GM23248 (cell line): ENCODE results near the gene CCDC69. TPM values are rescaled to one million over a fixed set of nuclear protein-coding genes. Genes with fewer than 3 reads are reported as not detected.

ENCODE experiments used
- DNase-seq: peaks from one replicate; pipeline ENCODE4 v3.0.0-alpha.2; 2015
- H2AFZ ChIP-seq: fragments of 200-600 bp; sonication (generic); 2 replicates; pipeline ENCODE4 v1.6.1; 2016; ENCODE audit warnings: antibody characterized with exemption
- H3F3A ChIP-seq: fragments of 200-600 bp; sonication (generic); 2 replicates; pipeline ENCODE4 v1.6.1; 2016; ENCODE audit warnings: mild to moderate bottlenecking, antibody characterized with exemption, mixed run types; ENCODE audit not compliant: insufficient read depth
- H3K27ac ChIP-seq: fragments of 200-600 bp; sonication (generic); 2 replicates; pipeline ENCODE4 v1.5.1; 2016; ENCODE audit warnings: mild to moderate bottlenecking
- H3K27me3 ChIP-seq: fragments of 200-600 bp; sonication (generic); replicated peaks from 2 replicates; pipeline ENCODE4 v1.6.1; 2016; ENCODE audit warnings: mild to moderate bottlenecking; ENCODE audit not compliant: insufficient read depth
- H3K36me3 ChIP-seq: fragments of 200-600 bp; sonication (generic); 2 replicates; pipeline ENCODE4 v1.6.1; 2016; ENCODE audit warnings: low read depth, mild to moderate bottlenecking
- H3K4me1 ChIP-seq: fragments of 200-600 bp; sonication (generic); 2 replicates; pipeline ENCODE4 v1.6.1; 2016; ENCODE audit warnings: mild to moderate bottlenecking; ENCODE audit not compliant: insufficient read depth
- H3K4me2 ChIP-seq: fragments of 200-600 bp; sonication (generic); one replicate; pipeline ENCODE4 v1.6.1; 2016; ENCODE audit warnings: mild to moderate bottlenecking; ENCODE audit not compliant: unreplicated experiment
- H3K4me3 ChIP-seq: fragments of 200-600 bp; sonication (generic); 2 replicates; pipeline ENCODE4 v1.5.1; 2016; ENCODE audit warnings: mild to moderate bottlenecking
- H3K79me2 ChIP-seq: fragments of 200-600 bp; sonication (generic); 2 replicates; pipeline ENCODE4 v1.6.1; 2016; ENCODE audit warnings: mild to moderate bottlenecking; ENCODE audit not compliant: insufficient read depth
- H3K9ac ChIP-seq: fragments of 200-600 bp; sonication (generic); 2 replicates; pipeline ENCODE4 v1.6.1; 2016; ENCODE audit warnings: mild to moderate bottlenecking
- H3K9me2 ChIP-seq: fragments of 200-600 bp; sonication (generic); 2 replicates; pipeline ENCODE4 v1.6.1; 2016; ENCODE audit warnings: mixed run types, mild to moderate bottlenecking, moderate library complexity; ENCODE audit not compliant: insufficient read depth
- H3K9me3 ChIP-seq: fragments of 200-600 bp; sonication (generic); one replicate; pipeline ENCODE4 v1.6.1; 2017; ENCODE audit warnings: low read depth
- H4K20me1 ChIP-seq: fragments of 200-600 bp; sonication (generic); 2 replicates; pipeline ENCODE4 v1.6.0; 2016; ENCODE audit not compliant: insufficient read depth
- EZH2 ChIP-seq: fragments of 200-600 bp; sonication (generic); IDR thresholded peaks from 2 replicates; pipeline ENCODE4 v1.6.1; 2018; ENCODE audit warnings: antibody characterized with exemption, mild to moderate bottlenecking; ENCODE audit not compliant: insufficient read depth, poor library complexity, severe bottlenecking
- EZH2phosphoT487 ChIP-seq: fragments of 200-600 bp; sonication (generic); IDR thresholded peaks from 2 replicates; pipeline ENCODE4 v1.6.1; 2018; ENCODE audit warnings: antibody characterized with exemption, moderate library complexity, mild to moderate bottlenecking, low read depth; ENCODE audit not compliant: insufficient read depth
- WGBS, 2 experiments: methylation state at CpG; one replicate each; pipeline ENCODE4 v1.1.6; 2015 to 2017; ENCODE audit warnings: low lambda C conversion rate in 2 of 2, low coverage in 1 of 2; ENCODE audit errors: missing lambda C conversion rate in 2 of 2; 5-methylcytosine and 5-hydroxymethylcytosine counted together
- in situ Hi-C: fragments of 300-500 bp; cut with MboI; formaldehyde crosslinking; loops from 2 replicates; pipeline ENCODE4 v1.15.0; 2020
- polyA plus RNA-seq: library from polyadenylated mRNA; unstranded; fragments of >200 nt; fragmentation: Nextera tagmentation; extraction: Ambion mirVana; gene quantifications from 2 replicates; pipeline ENCODE4 v1.2.1, GENCODE V29; 2016
- total RNA-seq: library from RNA; depleted of rRNA; stranded (reverse); fragments of >200 nt; shearing (Covaris generic); gene quantifications from 2 replicates; pipeline ENCODE4 v1.2.3, GENCODE V29; 2014

The CCDC69 gene
- total and polyA plus RNA-seq, 2 experiments from 2014 or later: 0.54 to 0.56 TPM

DNA sequence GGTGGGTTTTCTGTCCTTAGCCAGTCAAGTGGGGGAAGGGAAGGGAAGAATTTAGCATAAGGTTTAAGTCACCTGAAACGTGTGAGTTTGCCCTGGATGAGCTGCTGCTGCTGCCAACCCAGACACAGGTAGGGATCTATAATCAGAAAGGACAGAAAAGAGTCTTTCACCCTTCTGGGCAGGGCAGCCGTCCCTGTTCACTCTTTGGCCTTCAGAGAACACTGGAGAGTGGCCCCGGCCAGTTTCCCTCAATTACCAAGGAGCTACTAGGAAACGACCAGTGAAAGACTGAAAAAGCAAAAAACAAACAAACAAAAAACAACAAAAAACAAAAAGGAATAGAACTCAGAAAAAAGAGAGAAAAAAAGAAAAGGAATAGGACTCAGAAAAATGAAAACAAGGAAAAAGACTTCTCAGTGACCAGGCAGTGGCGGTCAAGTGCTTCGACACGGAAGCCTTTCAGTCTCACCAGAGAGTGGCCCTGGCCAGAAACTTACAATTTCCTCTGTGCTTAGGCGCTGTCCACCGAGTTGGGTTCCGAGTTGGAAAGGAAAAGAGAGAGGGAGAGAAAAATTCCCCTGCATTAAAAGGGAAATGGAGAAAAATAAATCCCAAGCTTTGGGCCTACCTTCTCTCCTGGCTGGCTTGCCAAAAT, 26.6 kb upstream of the CCDC69 start:
- no peak overlapping the region for H2AFZ ChIP-seq
- no peaks in the 10 kb centered on the region for H3K9me3 ChIP-seq
- DNase-seq: no peak
- H3K4me1 ChIP-seq: peaks cover 4% of the 10 kb centered on the region; the same call in 1 of the 2 replicates
- H3K9ac ChIP-seq: no peak overlapping the region
- 81 to 86% methylated on average over 10 of the region's 10 CpGs for WGBS, 2 experiments
- no peak overlapping the region for H3K27ac ChIP-seq
- peaks cover 10% of the 10 kb centered on the region; the same call in 1 of the 2 replicates for H3K79me2 ChIP-seq
- in situ Hi-C loops: no loop called here
- H3K4me2 ChIP-seq: no peak overlapping the region
- 0 out of 2 replicates have a peak, but pooled peaks cover 6% of the 10 kb centered on the region for H3K27me3 ChIP-seq
- H3F3A ChIP-seq: no peaks in the 10 kb centered on the region
- TF ChIP-seq EZH2 (no peak), EZH2phosphoT487 (no peak)
- no peak overlapping the region for H3K4me3 ChIP-seq
- H4K20me1 ChIP-seq: no peaks in the 10 kb centered on the region
- no peaks in the 10 kb centered on the region for H3K9me2 ChIP-seq
- no peaks in the 10 kb centered on the region for H3K36me3 ChIP-seq

DNA sequence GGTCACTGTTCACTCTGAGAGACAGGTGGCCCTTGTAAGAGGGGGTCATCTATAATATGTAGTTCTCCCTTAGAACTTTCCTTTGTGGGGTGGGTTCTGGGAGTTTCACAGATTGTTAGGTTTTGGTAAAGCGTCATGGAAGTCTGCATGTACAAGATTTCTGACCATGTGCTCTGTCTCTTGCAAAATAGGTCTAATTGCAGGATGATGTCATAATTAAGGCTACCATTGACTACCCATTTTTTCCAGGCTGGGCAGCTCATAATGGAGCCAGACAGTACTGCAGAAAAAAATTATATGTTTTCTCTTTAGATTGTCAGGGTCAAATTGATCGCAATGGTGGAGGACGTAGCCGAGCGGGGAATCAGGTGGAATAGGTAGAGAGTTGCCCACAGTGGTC, 25.4 kb upstream of the CCDC69 start:
- Histone ChIP-seq H3K9ac (no peak overlapping the region), H2AFZ (no peak overlapping the region), H3K79me2 (peaks cover 4% of the 10 kb centered on the region; the same call in 1 of the 2 replicates), H3K4me1 (peaks cover 4% of the 10 kb centered on the region; the same call in 1 of the 2 replicates), H3K27me3 (0 out of 2 replicates have a peak, but pooled peaks cover 6% of the 10 kb centered on the region), H4K20me1 (no peaks in the 10 kb centered on the region), H3K9me3 (no peaks in the 10 kb centered on the region), H3F3A (no peaks in the 10 kb centered on the region), H3K36me3 (no peaks in the 10 kb centered on the region), H3K4me2 (no peak overlapping the region), H3K4me3 (no peak overlapping the region), H3K9me2 (no peaks in the 10 kb centered on the region), H3K27ac (no peak overlapping the region)
- WGBS, 2 experiments: 75 to 76% methylated on average over 5 of the region's 5 CpGs
- in situ Hi-C loops: no loop called here
- peak; percentile 23 for DNase-seq
- TF ChIP-seq EZH2 (no peak), EZH2phosphoT487 (no peak)

DNA sequence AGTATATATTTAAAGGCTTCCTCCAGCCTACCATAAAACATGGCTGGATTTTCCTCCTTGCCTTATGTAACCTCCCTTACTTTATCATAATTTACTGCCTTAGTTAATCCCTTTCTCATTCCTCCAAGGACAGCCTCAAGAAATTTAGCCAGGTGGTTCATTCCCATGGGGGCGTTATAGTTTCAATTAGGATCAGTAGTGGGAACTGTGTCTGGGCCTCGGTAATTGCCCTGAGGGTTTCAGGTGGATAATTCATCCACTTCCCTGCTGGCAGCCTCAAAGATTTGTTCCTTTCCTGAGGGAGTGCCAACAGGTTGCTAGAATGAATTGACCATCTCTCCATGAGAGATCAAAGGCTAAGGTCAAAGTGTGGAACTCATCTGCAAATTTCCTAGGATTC, 24.8 kb upstream of the CCDC69 start:
- no peak overlapping the region for H3K4me2 ChIP-seq
- no peaks in the 10 kb centered on the region for H3K9me3 ChIP-seq
- no peak overlapping the region for H2AFZ ChIP-seq
- H3K9ac ChIP-seq: no peak overlapping the region
- no peaks in the 10 kb centered on the region for H3K4me1 ChIP-seq
- in situ Hi-C loops: no loop called here
- no peak overlapping the region for H3K27ac ChIP-seq
- TF ChIP-seq EZH2: no peak
- TF ChIP-seq EZH2phosphoT487: no peak
- 62 to 64% methylated on average over 2 of the region's 2 CpGs for WGBS, 2 experiments
- DNase-seq: no peak
- H4K20me1 ChIP-seq: no peaks in the 10 kb centered on the region
- H3F3A ChIP-seq: no peaks in the 10 kb centered on the region
- H3K79me2 ChIP-seq: no peaks in the 10 kb centered on the region
- H3K9me2 ChIP-seq: no peaks in the 10 kb centered on the region
- 0 out of 2 replicates have a peak, but pooled peaks cover 6% of the 10 kb centered on the region for H3K27me3 ChIP-seq
- no peak overlapping the region for H3K4me3 ChIP-seq
- H3K36me3 ChIP-seq: no peaks in the 10 kb centered on the region

DNA sequence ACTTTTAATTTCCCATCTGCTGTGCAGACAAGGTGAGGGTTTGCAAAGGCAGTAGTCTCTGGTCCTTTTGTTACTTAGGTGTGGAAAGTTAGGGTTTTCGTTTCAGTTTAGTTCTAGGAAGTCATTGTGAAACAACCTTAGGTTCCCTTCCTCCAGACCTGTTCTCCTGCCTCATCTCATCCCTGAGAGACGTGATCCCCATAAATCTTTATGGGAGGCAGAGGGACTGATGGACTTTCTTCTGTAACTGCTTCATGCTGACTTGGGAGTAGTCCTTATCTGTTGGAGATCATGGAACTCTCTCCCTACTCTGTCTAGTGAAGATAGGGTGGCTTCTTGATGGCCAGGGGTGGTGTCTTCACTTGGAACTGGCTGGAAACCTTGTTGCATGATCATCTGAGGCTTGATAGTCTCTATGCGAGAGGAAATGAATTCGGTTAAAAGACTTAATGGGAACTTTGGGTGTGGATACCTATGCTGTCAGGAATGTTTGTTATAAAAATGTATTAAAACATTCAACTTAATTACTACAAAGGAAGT, 21.9 kb upstream of the CCDC69 start:
- no peaks in the 10 kb centered on the region for H3K36me3 ChIP-seq
- no peaks in the 10 kb centered on the region for H3K79me2 ChIP-seq
- H3K4me1 ChIP-seq: no peaks in the 10 kb centered on the region
- H3K27ac ChIP-seq: no peak overlapping the region
- H3K9ac ChIP-seq: no peak overlapping the region
- in situ Hi-C loops: no loop called here
- 0 out of 2 replicates have a peak, but pooled peaks cover 6% of the 10 kb centered on the region for H3K27me3 ChIP-seq
- H4K20me1 ChIP-seq: no peaks in the 10 kb centered on the region
- H3K4me3 ChIP-seq: no peak overlapping the region
- H3K4me2 ChIP-seq: no peak overlapping the region
- no peaks in the 10 kb centered on the region for H3K9me3 ChIP-seq
- WGBS, 2 experiments: 76 to 79% methylated on average over 4 of the region's 4 CpGs
- no peak for DNase-seq
- H3F3A ChIP-seq: no peaks in the 10 kb centered on the region
- H2AFZ ChIP-seq: no peak overlapping the region
- no peak for TF ChIP-seq EZH2
- TF ChIP-seq EZH2phosphoT487: no peak
- H3K9me2 ChIP-seq: no peaks in the 10 kb centered on the region
